IMR-90 (cell line): Measurements from ENCODE around the gene SLC33A1. TPM values are rescaled to one million over a fixed set of nuclear protein-coding genes. Genes with fewer than 3 reads are reported as not detected.

Experiments
- ATAC-seq: fragments of 200-7000 bp; cut with Tn5 transposase; 2 replicates; pipeline ENCODE4 v1.9.1; 2020; ENCODE audit warnings: low read depth, mild to moderate bottlenecking, moderate library complexity
- BruUV-seq: library from RNA; stranded (reverse); fragments of 400-500 nt; replicated peaks from 2 replicates; lab custom pipeline; 2021; lab: Mats Ljungman, UMichigan
- CTCF ChIA-PET: fragments of 300-600 bp; formaldehyde crosslinking; extraction: SDS; loops from one replicate; lab custom pipeline; 2021; ENCODE audit warnings: antibody characterized with exemption; lab: Yijun Ruan, JAX
- POLR2A ChIA-PET: fragments of 300-600 bp; sonication (Branson Sonifier 250); formaldehyde crosslinking; loops from one replicate; lab custom pipeline; 2022; ENCODE audit warnings: antibody characterized with exemption; ENCODE audit not compliant: unreplicated experiment; lab: Charles Lee
- DNase-seq: peaks from one replicate; pipeline ENCODE4 v3.0.0; 2013
- H2AFZ ChIP-seq: replicated peaks from 2 replicates; pipeline ENCODE3; 2013; ENCODE audit warnings: low read length, mild to moderate bottlenecking; ENCODE audit not compliant: poor library complexity
- H2AK5ac ChIP-seq: 2 replicates; pipeline ENCODE4 v1.6.1; 2013; ENCODE audit warnings: low read depth, low read length, inconsistent platforms
- H2AK9ac ChIP-seq: replicated peaks from 2 replicates; pipeline ENCODE3; 2013; ENCODE audit warnings: mild to moderate bottlenecking, low read depth, low read length, moderate library complexity; ENCODE audit not compliant: poor library complexity
- H2BK120ac ChIP-seq: 2 replicates; pipeline ENCODE4 v1.6.1; 2013; ENCODE audit warnings: low read depth, low read length, inconsistent platforms
- H2BK15ac ChIP-seq: 3 replicates; pipeline ENCODE4 v1.6.1; 2013; ENCODE audit warnings: low read depth, low read length, inconsistent platforms
- H2BK20ac ChIP-seq: 2 replicates; pipeline ENCODE4 v1.6.1; 2013; ENCODE audit warnings: low read depth, mild to moderate bottlenecking, inconsistent platforms, low read length, moderate library complexity
- H2BK5ac ChIP-seq: 2 replicates; pipeline ENCODE4 v1.6.1; 2013; ENCODE audit warnings: mild to moderate bottlenecking, low read depth, low read length, inconsistent platforms; ENCODE audit not compliant: poor library complexity, severe bottlenecking
- H3K14ac ChIP-seq: replicated peaks from 2 replicates; pipeline ENCODE4 v1.6.1; 2013; ENCODE audit warnings: low read depth, low read length, inconsistent platforms
- H3K18ac ChIP-seq: 2 replicates; pipeline ENCODE4 v1.6.1; 2013; ENCODE audit warnings: low read depth, low read length, control low read depth
- H3K23ac ChIP-seq: 2 replicates; pipeline ENCODE4 v1.6.1; 2013; ENCODE audit warnings: low read depth, low read length, inconsistent platforms
- H3K27ac ChIP-seq: 2 replicates; pipeline ENCODE4 v1.5.1; 2013; ENCODE audit warnings: mild to moderate bottlenecking, control low read depth, low read length; ENCODE audit not compliant: insufficient read depth
- H3K27me3 ChIP-seq: 2 replicates; pipeline ENCODE4 v1.6.1; 2013; ENCODE audit warnings: low read length; ENCODE audit not compliant: control insufficient read depth, insufficient read depth
- H3K36me3 ChIP-seq: 2 replicates; pipeline ENCODE4 v1.6.1; 2013; ENCODE audit warnings: low read length, mixed read lengths; ENCODE audit not compliant: control insufficient read depth, insufficient read depth
- H3K4ac ChIP-seq: 2 replicates; pipeline ENCODE4 v1.6.1; 2013; ENCODE audit warnings: low read depth, low read length, inconsistent platforms
- H3K4me1 ChIP-seq: 2 replicates; pipeline ENCODE4 v1.6.1; 2013; ENCODE audit warnings: low read length, mixed read lengths; ENCODE audit not compliant: control insufficient read depth, insufficient read depth
- H3K4me2 ChIP-seq: 2 replicates; pipeline ENCODE4 v1.6.1; 2013; ENCODE audit warnings: low read depth, mild to moderate bottlenecking, control low read depth, low read length, moderate library complexity
- H3K4me3 ChIP-seq: 2 replicates; pipeline ENCODE4 v1.5.1; 2013; ENCODE audit warnings: low read depth, mild to moderate bottlenecking, control low read depth, low read length, moderate library complexity; ENCODE audit not compliant: insufficient read depth
- H3K56ac ChIP-seq: 2 replicates; pipeline ENCODE4 v1.6.1; 2013; ENCODE audit warnings: low read length, inconsistent platforms; ENCODE audit not compliant: insufficient read depth; ENCODE audit errors: extremely low read depth
- H3K79me1 ChIP-seq, 2 experiments: 2 replicates each; pipeline ENCODE4 v1.6.1; 2013; ENCODE audit warnings: low read length in 2 of 2, inconsistent platforms in 1 of 2, low read depth in 1 of 2
- H3K9ac ChIP-seq: 2 replicates; pipeline ENCODE4 v1.6.1; 2013; ENCODE audit warnings: low read depth, low read length, control low read depth
- H3K9me1 ChIP-seq: 2 replicates; pipeline ENCODE4 v1.6.1; 2013; ENCODE audit warnings: low read length, inconsistent platforms; ENCODE audit not compliant: insufficient read depth
- H3K9me3 ChIP-seq: 2 replicates; pipeline ENCODE4 v1.6.1; 2013; ENCODE audit warnings: low read length; ENCODE audit not compliant: control insufficient read depth, insufficient read depth
- H4K20me1 ChIP-seq: 2 replicates; pipeline ENCODE4 v1.6.1; 2013; ENCODE audit warnings: low read length, inconsistent platforms; ENCODE audit not compliant: insufficient read depth
- H4K5ac ChIP-seq: 2 replicates; pipeline ENCODE4 v1.6.1; 2013; ENCODE audit warnings: mild to moderate bottlenecking, low read depth, low read length, control low read depth
- H4K8ac ChIP-seq, 2 experiments: 2 replicates each; pipeline ENCODE4 v1.6.1; 2013; ENCODE audit warnings: low read depth in 2 of 2, low read length in 2 of 2, control low read depth in 1 of 2, inconsistent platforms in 1 of 2
- H4K91ac ChIP-seq: 2 replicates; pipeline ENCODE4 v1.6.1; 2013; ENCODE audit warnings: low read depth, low read length, inconsistent platforms; ENCODE audit not compliant: insufficient read depth
- BHLHE40 ChIP-seq: fragments of 150-350 bp; IDR thresholded peaks from 2 replicates; pipeline ENCODE4 v1.6.1; 2016; ENCODE audit warnings: mild to moderate bottlenecking, low read depth, low read length
- CHD1 ChIP-seq: IDR thresholded peaks from 2 replicates; pipeline ENCODE4 v1.6.1; 2012; ENCODE audit warnings: low read depth, low read length, improper control_type of control experiment
- CTCF ChIP-seq: conservative IDR thresholded peaks from 2 replicates; pipeline ENCODE4 v1.5.1; 2012; ENCODE audit warnings: mild to moderate bottlenecking, low read depth, low read length, improper control_type of control experiment
- ELK1 ChIP-seq: fragments of 150-350 bp; IDR thresholded peaks from 2 replicates; pipeline ENCODE4 v1.6.1; 2016; ENCODE audit warnings: low read depth, mild to moderate bottlenecking, low read length, moderate library complexity, borderline replicate concordance
- FOS ChIP-seq: fragments of 150-350 bp; IDR thresholded peaks from 2 replicates; pipeline ENCODE4 v1.6.1; 2016; ENCODE audit warnings: low read depth, low read length
- MAFK ChIP-seq: IDR thresholded peaks from 2 replicates; pipeline ENCODE4 v1.6.1; 2012; ENCODE audit warnings: low read depth, low read length, improper control_type of control experiment
- MAZ ChIP-seq: IDR thresholded peaks from 2 replicates; pipeline ENCODE4 v1.6.1; 2012; ENCODE audit warnings: low read depth, mild to moderate bottlenecking, low read length, improper control_type of control experiment, moderate library complexity, borderline replicate concordance
- MXI1 ChIP-seq: IDR thresholded peaks from 2 replicates; pipeline ENCODE4 v1.6.1; 2012; ENCODE audit warnings: low read depth, mild to moderate bottlenecking, low read length, moderate library complexity, borderline replicate concordance
- NFE2L2 ChIP-seq: fragments of 150-350 bp; IDR thresholded peaks from 2 replicates; pipeline ENCODE4 v1.6.1; 2016; ENCODE audit warnings: low read depth, mild to moderate bottlenecking, low read length
- POLR2A ChIP-seq: IDR thresholded peaks from 2 replicates; pipeline ENCODE4 v1.6.1; 2012; ENCODE audit warnings: mild to moderate bottlenecking, low read depth, low read length
- RAD21 ChIP-seq: IDR thresholded peaks from 2 replicates; pipeline ENCODE4 v1.6.1; 2012; ENCODE audit warnings: low read length, improper control_type of control experiment
- RCOR1 ChIP-seq: IDR thresholded peaks from 2 replicates; pipeline ENCODE4 v1.6.1; 2012; ENCODE audit warnings: mild to moderate bottlenecking, low read length, improper control_type of control experiment; ENCODE audit not compliant: insufficient replicate concordance
- RFX5 ChIP-seq: IDR thresholded peaks from 2 replicates; pipeline ENCODE4 v1.8.0; 2012; ENCODE audit warnings: low read depth, mild to moderate bottlenecking, low read length, moderate library complexity
- USF2 ChIP-seq: fragments of 150-350 bp; IDR thresholded peaks from 2 replicates; pipeline ENCODE4 v1.6.1; 2017; ENCODE audit warnings: mild to moderate bottlenecking, antibody characterized with exemption, low read length, low read depth
- WGBS, 2 experiments: methylation state at CpG; one replicate each; pipeline versions ENCODE4 v1.1.5 to v1.1.7; 2013; ENCODE audit warnings: missing lambda C conversion rate in 2 of 2; ENCODE audit not compliant: insufficient read length in 1 of 2; ENCODE audit errors: extremely low coverage in 2 of 2; 5-methylcytosine and 5-hydroxymethylcytosine counted together
- dilution Hi-C: fragments of 300-500 bp; cut with HindIII; formaldehyde crosslinking; loops from one replicate; pipeline ENCODE4 v1.14.3; 2018; ENCODE audit warnings: low sequenced_read_pairs; ENCODE audit not compliant: unreplicated experiment
- in situ Hi-C: fragments of 300-500 bp; cut with MboI; formaldehyde crosslinking; loops from 3 replicates; pipeline ENCODE4 v1.14.3; 2019; ENCODE audit warnings: low sequenced_read_pairs, inconsistent platforms, mixed read lengths
- intact Hi-C: fragments of 100-400 bp; cut with micrococcal nuclease; formaldehyde crosslinking; loops from 2 replicates; pipeline ENCODE4 v1.10.0; 2022
- polyA plus RNA-seq, 3 experiments: library from polyadenylated mRNA; depleted of rRNA; stranded (reverse); fragments of >200 nt; gene quantifications; 2 replicates each; pipeline ENCODE4 v1.2.3, GENCODE V29; 2012; ENCODE audit warnings: low replicate concordance in 1 of 3
- total RNA-seq: library from RNA; depleted of rRNA; stranded (reverse); fragments of >200 nt; gene quantifications from 2 replicates; pipeline ENCODE4 v1.2.3, GENCODE V29; 2012

Gene SLC33A1
- total and polyA plus RNA-seq, 2 of the 4 experiments (the other 2 are of a cell fraction): 12.9 to 32.4 TPM

GRCh38 chr3:155876037-155876436 lies 21.8 kb upstream of the SLC33A1 start:
- BruUV-seq: no TSS peak
- dilution Hi-C loops (no loop called here), in situ Hi-C loops (no loop called here), intact Hi-C loops (no loop called here)
- Histone ChIP-seq H3K36me3 (no peaks in the 10 kb centered on the region), H4K20me1 (peaks cover 55% of the 10 kb centered on the region), H3K79me1 (peaks cover 0 to 32% of the 10 kb centered on the region in 2 experiments; a peak in 3 of 4 replicates), H3K4ac (no peak overlapping the region), H2BK15ac (no peak overlapping the region), H3K9me1 (peaks cover 2% of the 10 kb centered on the region; the same call in 1 of the 2 replicates), H2BK120ac (no peak overlapping the region), H4K8ac (no peak overlapping the region), H2AK9ac (no peak overlapping the region), H2BK20ac (no peak overlapping the region), H3K9me3 (no peaks in the 10 kb centered on the region), H2AK5ac (no peak overlapping the region), H4K91ac (no peak overlapping the region), H3K4me1 (0 out of 2 replicates have a peak, but pooled peaks cover 2% of the 10 kb centered on the region), H2AFZ (no peak overlapping the region), H3K14ac (no peak overlapping the region), H3K27me3 (no peaks in the 10 kb centered on the region), H3K27ac (no peak overlapping the region), H3K18ac (no peak overlapping the region), H2BK5ac (no peak overlapping the region), H3K4me3 (no peak overlapping the region), H3K4me2 (no peak overlapping the region), H4K5ac (no peak overlapping the region), H3K56ac (no peak overlapping the region), H3K23ac (peak overlapping the region; percentile 35; the same call in 1 of the 2 replicates), H3K9ac (no peak overlapping the region)
- TF ChIP-seq USF2: no peak
- no peak for TF ChIP-seq FOS
- no peak for TF ChIP-seq MAZ
- TF ChIP-seq MXI1: no peak
- TF ChIP-seq RFX5: no peak
- no peak for TF ChIP-seq MAFK
- no peak for TF ChIP-seq RCOR1
- TF ChIP-seq POLR2A: no peak
- no peak for TF ChIP-seq ELK1
- no peak for TF ChIP-seq NFE2L2
- no peak for TF ChIP-seq RAD21
- TF ChIP-seq CHD1: no peak
- no peak for TF ChIP-seq CTCF
- TF ChIP-seq BHLHE40: no peak
- DNase-seq (no peak), ATAC-seq (no peak)
- POLR2A ChIA-PET: no interaction called here
- WGBS, 2 experiments: no CpG with 5 or more reads among the region's 3 CpGs
- CTCF ChIA-PET: no interaction called here
